ENCODE measurements around the gene FATE1.

The FATE1 gene

DNA sequence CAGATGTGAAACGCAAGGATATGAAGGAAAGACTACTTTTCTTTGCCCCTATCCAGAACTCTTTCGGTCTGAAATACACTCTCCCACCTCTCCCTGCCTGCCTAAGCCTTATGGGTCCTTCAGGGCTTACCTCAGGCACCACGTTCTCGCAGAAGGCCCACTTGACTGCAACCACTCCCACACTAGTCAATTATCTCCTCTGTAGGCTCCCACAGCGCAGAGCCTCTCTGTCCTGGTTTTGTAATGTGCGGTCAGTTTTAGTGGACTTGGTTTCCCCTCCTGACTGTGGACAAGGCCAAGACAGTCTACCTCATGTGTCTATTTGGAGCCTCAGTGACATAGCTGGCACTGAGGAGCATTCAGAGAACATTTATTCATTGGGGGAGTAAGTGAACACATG, 29.8 kb downstream of the FATE1 start:
- no peak for DNase-seq

GRCh38 chrX:151746502-151746901, 30.7 kb downstream of the FATE1 start:
- DNase-seq: no peak

- DNase-seq: no peak
These were observed 34.7 kb downstream of the FATE1 start for GRCh38 chrX:151750511-151750910.

DNA sequence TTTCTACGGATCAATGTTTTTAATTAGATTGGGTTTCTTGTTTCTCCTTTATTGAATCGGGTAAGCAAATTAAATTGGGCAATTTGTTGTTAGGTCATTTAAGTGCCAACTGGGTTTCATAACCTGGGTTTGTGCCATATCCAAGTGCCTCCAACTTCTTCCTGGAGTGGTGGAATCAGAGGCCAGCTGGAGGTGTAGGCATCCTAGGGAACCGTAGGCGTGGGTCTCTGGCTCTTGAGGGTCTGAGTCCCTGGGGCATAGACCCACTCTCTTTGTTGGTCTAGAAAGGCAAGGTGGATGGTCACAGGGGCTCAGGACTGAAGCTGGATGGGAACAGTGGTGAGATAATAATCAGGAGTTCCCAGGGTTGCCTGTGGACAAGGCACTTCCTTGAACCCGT, 37.0 kb downstream of the FATE1 start:
- no peak for DNase-seq

GRCh38 chrX:151753313-151754046, 37.6 kb downstream of the FATE1 start:
- DNase-seq: peak; percentile 32

DNA sequence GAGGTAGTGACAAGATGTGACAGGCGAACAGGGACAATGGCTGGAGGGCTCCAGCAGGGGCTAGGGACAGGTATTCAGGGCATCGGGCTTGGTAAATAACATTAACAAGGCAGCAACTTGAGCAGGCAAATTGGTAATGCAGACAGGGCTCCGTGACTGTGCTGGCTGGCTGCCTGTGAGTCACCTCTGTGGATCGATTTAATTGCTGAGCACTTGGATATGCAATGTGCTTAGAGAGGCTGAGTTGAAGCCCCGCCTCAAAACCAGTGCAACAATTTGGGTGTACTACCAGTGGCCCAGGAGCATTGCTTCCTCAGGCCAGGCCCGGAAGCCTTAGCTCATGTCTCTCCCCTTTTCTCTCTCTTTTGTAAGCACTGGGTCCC, 38.2 kb downstream of the FATE1 start:
- DNase-seq: no peak

DNA sequence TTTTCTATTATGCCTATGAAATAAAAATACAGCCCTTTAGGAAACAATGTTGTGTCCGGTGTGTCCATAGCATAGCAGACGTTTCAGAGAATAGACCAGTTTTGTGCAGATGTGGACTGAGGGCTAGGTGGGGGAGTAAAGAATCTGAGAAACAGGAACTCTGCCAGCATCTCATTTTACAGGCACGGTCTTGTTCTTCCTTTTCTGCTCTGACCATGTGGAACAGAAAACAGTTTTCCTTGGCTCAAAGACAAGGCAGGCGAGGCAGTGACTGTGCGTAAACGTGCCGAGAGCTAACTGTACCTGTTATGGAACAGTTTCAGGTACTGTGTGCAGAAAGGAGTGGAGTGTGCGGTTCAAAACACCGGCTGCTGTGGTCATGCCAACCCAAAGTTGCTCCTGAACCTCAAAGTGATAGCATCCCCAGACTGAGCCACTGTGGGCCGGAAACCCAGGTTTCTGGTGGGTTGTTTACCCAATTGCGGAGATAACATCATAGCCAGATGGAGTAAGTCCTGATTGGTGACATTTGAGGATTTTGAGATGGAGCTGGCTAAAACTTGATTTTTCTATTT, 38.9 kb downstream of the FATE1 start:
- DNase-seq: no peak

GRCh38 chrX:151759041-151759708, 43.3 kb downstream of the FATE1 start:
- no peak for DNase-seq

- DNase-seq: no peak
These were observed 47.0 kb downstream of the FATE1 start for GRCh38 chrX:151762802-151763201.

DNA sequence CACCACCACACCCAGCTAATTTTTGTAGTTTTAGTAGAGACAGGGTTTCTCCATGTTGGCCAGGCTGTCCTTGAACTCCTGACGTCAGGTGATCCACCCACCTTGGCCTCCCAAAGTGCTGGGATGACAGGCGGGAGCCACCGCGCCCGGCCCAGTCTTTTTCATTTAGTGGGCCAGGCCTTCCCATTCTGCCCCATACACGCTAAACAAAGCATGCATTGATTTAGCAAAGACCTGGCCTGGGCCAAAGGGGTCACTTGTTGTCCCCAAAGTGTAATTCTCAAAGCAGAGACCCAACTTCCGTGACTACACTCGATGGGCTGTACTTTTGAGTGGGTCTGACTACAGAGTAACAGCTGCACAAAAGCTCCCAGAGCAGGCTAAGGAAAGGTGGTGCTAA, 47.9 kb downstream of the FATE1 start:
- DNase-seq: no peak

DNA sequence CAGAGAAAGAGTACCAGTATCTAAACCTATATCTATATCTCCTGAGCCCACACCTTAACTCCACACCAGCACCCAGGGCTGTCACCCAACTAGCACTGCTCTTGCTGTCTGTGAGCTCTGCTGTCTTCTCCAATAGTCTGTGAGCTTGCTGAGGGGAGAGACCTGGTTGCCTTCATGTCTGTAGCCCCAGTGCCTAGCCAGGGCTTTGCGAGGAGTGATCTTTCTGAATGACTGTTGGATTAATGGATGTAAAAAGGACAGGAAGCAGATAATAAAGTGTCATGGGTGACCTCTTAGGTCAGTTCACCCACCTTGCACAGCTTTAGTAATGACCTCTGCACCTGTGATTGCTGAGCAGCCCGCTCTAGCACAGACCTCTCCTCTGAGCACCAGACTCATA, 49.2 kb downstream of the FATE1 start:
- DNase-seq: no peak

DNA sequence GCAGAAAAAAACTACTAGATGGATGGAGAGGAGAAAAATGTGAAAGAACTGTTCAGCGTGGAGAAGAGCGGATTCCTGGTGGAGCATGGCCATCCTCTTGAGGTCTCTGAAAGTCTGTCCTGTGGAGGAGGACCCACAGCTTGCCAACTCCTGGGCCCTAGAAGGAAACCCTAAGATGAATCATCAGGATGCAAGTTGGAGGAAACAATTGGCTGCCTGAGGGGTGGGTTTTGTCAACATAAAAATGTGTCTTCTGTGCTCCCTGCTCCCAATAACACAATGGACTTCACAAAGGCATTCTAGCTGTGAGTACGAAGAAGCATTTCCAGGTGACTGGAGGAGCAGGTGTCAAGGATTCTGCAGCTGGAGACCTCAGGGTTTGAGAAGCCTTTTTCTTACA, 55.9 kb downstream of the FATE1 start:
- no peak for DNase-seq

All from activated CD4-positive, alpha-beta T cell treated with anti-CD3 and anti-CD28 coated beads, Interleukin-2, amount 50 U/mL, for 16 hours (primary cell).